IPS DF 19.7 (cell line): ENCODE results near the gene ANKRD44.
A peak's percentile ranks its signal among the peaks of the same experiment; 100 is the strongest.
"Not testable (repeated sequence)": the region's sequence is repeated elsewhere in the genome, so short reads cannot be mapped to it uniquely, and the experiment has no call there.

Source experiments
- DNase-seq: peaks from one replicate; pipeline ENCODE4 v3.0.0-alpha.2; 2013; ENCODE audit warnings: low read depth, low spot score

The ANKRD44 gene

DNA sequence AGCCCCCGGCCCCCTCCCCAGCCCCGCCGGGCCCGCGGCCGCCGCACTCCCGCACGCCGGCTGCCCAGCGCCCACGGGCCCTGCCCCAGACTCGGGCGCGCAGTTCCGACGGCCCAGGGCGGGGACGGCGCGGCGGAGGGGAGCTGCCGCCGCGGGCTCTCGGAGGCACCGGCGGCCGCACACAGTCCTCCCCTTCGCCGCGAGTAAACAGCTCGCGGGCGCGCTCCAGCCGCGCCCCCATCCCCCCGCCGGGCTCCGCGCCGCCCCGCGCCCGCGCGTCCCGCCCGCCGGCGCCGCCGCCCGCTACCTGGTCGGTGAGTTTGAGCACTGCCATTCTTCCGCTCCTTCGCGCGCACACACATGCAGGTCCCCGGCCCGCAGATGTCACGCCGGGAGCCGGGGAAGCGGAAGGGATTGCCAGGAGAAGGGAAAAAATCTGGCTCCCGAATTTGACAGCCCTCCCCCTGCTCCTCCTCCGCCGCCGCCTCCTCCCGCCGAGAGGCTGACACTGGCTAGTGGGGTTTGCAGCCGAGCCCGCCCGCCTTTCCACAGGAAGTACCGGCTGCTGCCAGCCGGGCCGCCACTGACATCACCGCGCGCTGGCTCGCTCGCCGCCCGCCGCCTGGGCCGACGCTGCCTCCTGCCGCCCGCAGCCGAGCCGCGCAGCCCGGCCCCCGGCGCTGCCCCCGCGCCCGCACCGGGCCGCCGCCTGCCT, at the start of gene ANKRD44:
ANKRD44 (minus strand) TSS at position 510 of the 715 bp plus-strand sequence; CDS start at position 334, 176 bp downstream.
- DNase-seq: no peak

DNA sequence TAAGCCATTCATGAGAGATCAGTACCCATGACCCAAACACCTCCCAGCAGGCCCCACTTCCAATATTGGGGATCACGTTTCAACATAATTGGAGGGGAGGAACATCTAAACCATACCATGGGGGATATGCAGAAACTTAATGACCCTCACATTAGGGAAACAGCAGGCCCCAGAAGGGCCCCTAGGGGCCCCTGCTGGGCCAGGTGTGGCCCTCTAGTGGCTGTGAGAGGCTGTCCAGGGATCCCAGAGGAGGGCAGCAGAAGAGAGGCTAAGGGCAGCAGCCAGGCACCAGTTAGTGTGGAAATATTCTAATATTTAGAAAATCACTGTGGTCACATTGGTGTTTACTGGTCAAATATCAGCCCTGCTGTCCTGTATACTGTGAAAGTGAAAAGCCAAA, 49.3 kb upstream of the ANKRD44 start:
- DNase-seq: no peak

DNA sequence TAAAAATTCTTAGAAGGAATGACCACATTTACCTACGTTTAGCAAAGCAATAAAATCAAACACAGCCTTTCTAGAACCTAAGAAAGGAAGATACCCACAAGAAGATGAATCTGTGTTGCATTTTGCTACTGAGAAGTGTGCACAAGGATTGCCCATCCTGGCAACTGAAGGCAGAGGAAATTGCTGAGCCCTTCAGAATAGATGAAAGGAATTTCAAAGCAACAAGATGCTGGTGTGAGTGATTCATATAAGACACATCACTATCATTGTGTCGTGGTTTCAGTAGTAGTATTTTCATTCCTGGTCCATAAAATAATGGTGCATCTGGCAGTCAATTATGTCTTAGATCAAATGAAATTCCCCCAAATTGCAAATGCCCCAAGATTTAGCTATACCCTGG, 48.4 kb upstream of the ANKRD44 start:
- no peak for DNase-seq

DNA sequence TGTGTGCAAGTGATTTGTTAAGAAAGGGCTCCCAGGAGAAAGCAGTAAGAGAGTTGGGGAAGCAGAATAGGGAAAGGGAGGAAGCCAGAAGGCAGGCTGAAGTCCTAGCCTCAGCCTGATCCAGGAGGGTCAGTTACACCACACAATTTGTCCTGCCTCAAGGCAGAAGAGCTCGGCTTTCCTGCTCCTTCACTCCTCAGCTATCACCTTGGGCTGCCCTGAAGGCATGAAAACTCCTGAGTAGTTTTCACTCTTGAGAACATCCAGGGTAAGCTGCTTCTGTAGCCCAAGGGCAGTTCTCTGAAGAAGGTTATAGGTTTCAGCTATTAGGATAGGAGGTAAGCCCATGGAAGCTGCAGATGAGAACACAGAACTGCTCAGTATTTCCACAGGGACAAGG, 47.4 kb upstream of the ANKRD44 start:
- DNase-seq: no peak

DNA sequence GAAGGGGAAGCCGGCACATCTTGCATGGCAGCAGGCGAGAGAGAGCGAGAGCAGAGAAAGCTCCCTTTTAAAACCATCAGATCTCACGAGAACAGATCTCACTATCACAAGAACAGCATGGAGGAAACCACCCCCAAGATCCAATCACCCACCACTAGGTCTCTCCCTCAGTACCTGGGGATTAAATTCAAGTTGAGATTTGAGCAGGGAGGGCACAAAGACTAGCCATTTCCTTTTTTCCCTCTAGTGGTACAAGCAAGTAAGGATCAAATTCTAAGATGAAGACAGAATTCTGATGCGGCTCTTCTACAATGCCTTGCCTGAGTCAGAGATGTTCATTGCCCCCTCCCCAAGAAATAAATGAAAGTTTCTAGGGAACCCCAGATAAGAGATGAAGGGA, 45.6 kb upstream of the ANKRD44 start:
- peak; percentile 25 for DNase-seq

DNA sequence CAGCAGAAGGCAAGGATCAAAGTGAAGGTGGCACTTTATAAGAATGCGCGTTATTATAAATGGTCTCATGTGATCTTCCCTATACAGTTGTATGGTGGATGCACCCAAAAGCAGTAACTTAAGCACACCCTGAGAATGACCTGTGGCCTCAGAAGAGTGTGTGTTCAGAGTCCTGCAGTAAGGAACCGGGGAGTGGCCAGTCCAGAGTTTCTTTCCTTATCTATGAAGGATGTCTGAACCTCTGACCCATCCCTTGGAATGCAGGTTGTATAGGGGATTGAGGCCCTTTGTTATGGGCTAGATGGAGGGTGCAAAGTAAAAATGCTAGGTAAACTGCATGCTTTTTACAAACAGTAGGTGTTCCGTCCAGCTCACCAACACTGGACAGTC, 43.6 kb upstream of the ANKRD44 start:
- no peak for DNase-seq

DNA sequence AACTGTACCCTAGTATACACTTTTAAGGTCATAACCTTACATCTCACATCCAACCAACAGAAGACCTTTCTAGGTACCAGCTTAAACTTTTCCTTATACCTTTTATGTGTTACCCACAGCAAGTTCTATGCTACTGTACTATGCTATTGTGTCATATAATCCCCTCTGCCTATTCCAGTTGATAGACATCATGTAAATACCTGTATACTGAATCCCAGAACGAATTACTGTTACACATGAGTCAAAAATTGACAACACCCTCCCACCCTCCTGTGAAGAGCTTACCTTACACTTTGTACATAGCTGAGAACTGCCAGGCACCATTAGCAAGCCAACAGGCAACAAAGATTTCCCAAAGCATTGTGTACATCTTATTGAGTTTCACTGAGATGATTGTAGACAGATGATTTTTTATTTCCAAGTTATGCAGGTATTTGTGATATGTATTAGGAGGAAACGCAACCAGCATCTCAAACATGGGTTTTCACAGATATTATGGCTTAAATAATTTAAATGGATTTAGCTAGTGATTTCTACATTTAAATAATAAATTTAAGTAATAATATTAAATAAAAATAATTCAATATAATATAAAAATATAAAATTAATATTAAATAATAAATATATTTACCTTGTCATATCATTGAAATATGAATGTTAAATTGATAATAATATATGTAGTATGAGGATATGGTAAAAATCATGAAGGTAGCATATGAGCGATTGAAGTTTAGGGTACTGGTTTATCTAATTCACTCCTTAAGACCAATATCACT, 43.0 kb upstream of the ANKRD44 start:
- no peak for DNase-seq

DNA sequence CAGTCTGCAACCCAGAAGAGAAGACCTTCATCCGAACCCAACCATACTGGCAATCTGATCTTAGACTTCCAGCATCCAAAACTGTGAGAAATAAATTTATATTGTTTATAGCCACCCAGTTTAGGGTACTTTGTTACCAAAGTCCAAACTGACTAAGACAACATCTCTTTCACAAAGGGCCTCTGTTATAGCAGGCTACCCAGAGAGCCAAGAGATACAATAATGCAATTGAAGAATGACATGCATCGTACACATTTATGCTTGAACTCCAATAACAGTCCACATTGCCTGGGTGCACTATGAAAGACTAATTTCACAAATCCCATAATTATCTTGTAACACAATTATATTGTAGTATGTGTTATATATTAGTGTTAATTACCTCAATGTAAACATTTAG, 39.1 kb upstream of the ANKRD44 start:
- no peak for DNase-seq

DNA sequence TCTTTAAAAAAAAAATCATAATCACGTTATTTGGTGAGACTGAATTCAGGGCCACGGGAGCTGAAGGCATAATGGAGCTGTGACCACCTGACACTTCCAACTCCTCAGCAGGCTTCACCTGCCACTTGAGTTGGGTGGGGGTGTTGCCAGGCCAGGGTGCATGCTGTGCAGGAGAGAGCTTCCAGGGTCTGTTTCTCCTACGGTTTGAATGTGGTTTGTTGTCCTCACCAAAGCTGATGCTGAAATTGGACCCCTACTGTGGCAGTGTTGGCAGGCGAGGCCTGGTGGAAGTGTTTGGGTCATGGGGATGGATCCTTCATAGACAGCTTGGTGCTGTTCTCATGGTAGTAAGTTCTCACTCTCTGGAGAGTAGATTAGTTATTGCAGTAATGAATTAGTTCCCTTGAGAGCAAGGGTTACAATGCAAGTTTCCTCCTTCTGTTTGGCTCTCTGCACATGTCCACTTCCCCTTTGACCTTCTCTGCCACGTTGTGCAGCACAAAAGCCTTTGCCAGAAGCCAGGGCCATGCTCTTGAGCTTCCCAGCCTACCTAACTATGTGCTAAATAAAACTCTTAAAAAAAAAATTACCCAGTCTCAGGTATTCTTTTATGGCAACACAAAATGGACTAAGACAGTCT, 38.3 kb upstream of the ANKRD44 start:
- no peak for DNase-seq

DNA sequence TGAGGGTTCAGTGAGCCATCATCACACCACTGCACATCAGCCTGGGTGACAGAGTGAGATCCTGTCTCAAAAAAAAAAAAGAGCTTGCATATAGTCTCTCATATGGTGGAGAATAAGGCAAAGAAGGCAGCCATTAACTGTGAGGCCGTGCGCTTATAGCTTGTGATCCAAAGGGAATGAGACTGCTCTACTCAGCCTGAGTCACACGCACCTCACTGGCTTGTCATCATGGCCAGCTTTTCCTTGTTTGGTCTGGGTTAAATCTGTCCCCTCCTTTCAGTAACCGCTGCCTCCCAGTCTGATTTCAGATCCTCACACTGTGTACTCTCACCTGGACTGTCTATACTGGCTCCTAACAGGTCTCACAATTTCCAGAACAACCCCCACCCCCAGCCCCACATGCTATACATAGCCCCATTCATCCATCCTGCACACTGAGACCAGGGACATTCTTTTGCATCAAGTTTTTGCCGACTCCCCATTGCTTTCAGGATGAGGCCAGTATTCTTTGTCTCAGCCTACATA, 35.3 kb upstream of the ANKRD44 start:
- DNase-seq: no peak

DNA sequence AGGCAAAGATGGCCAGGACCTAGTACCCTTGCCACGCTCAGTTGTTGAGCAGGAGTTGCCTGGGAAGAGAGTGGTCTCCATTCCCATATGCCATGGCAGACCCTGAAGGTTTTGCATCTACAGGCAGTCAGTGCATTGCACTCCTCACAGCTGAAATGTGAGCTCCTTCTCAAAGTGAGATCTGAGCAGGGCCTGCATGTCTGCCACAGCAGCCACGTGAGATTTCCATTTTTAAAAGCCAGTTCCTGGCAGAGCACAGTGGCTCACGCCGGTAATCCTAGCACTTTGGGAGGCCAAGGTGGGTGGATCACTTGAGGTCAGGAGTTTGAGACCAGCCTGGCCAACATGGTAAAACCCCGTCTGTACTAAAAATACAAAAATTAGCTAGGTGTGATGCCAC, 33.4 kb upstream of the ANKRD44 start:
- DNase-seq: not testable (repeated sequence)

DNA sequence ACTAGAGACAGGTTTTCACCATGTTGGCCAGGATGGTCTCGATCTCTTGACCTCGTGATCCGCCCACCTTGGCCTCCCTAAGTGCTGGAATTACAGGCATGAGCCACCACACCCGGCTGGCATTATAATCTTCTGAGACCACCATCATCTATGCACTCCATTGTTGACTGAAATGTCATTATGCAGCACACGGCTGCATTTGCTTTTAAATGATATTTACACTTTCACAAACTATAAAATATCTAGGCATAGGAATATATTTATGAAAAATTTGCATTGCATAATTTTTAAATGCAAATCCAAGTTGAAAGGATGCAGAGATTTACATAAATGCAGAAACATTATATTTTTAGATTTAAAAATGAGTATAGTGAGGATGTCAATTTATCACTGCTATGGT, 30.0 kb upstream of the ANKRD44 start:
- DNase-seq: no peak

DNA sequence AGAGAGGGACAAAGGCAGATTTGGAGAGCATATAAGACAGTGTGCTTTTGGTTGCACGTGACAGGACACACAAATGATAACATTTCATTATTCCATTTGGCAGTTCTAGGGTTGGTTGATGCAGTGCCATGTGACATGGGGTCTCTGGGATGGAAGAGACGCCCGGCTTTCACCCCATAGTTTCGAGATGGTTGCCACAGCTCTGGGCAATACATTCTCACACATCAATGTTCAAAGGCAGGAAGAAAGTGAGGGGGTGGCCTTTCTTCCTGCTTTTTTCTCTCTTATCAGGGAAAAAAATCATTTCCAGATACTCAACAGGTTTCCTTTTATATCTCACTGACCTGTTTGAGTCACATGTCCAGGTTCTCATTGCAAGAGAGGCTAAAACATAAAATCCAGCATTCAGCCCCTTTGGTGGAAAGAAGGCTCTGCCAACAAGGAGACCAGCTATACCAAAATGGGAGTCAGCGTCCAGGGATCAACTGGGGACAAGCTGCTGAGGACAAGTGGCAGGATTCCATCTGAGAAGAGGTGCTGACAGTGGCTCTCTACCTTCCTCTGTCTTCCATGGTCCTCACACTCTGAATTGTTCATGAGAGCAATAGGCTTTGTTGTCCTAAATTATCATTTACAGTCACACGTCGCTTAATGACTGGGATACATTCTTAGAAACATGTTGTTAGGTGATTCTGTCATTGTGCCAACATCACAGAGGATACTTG, 29.1 kb upstream of the ANKRD44 start:
- no peak for DNase-seq

DNA sequence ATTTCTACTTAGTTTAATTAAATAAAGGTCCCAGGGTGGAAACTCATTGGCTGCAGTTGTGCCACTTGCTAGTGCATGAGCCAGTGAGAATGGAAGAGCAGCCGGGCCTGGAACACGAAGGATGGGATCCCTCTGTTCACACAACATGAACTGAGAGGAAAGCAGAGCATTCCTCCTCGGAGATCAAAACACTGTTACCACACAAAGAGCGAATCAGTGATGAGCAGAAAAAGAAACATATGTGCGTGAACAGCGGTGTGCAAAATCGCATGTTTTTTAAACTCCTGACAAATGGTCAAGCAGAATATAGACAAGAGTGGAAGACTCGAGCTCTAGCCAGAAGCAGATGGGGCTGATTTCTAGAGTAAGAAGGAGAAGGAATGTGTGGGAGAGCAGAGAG, 28.4 kb upstream of the ANKRD44 start:
- no peak for DNase-seq

DNA sequence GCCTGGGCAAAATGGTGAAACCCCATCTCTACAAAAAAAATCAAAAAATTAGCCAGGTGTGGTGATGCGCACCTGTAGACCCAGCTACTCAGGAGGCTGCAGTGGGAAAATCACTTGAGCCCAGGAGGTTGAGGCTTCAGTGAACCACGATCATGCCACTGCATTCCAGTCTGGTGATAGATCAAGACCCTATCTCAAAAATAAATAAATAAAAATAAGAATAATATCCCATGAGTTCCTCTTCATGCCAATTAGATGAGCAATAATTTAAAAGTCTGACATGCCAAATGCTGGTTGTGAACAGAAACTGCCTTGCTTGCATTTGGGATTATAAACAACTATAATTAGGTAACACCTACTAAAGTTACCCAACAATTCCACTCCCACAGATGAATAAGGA, 22.1 kb upstream of the ANKRD44 start:
- no peak for DNase-seq

DNA sequence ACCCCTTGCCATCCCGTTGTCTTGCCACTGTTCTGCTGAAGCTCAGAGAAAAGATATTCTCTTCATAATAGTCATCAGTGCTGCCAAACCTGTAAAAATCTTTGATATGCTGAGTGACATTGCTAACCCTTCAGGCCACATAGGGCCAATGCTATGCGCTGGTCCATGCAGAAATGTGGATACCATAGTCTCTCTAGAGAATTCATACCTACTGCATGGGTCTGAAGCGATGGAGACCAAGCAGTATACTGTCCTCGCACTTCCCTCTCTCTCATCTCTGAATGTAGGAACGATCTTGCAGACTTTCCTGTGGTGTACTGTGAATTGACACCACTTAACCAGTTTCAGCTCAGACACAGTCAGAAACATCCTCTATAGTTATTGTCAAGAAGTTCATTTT, 17.9 kb upstream of the ANKRD44 start:
- DNase-seq: no peak

DNA sequence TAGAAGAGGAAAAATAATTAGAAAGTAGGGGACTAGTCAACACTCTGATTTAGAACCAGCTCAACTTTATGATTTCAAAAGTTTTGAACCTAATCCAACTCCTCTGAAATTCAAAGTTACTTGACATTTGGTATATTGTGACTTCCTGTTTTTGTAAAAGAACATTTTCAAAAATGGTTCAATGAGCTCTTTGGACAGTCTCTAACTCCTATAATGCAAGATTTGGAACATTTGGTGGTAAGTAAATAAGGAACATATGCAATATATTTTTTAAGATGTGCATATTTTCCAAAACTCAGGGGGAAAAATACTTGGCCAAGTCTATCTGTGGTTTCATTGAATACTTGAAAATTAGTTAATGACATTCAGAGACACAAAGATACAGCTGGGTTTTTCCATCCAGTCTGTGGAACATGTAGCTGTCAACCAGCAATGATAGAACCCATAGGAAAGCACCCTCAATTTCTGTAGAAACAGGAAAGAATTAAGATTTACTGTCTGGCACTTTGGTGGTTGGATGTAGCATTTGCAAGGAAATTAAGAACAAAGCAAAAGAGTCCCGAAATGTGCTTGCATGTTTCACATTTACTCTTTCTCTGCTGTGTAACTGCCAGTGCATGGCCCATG, 17.0 kb upstream of the ANKRD44 start:
- DNase-seq: no peak

DNA sequence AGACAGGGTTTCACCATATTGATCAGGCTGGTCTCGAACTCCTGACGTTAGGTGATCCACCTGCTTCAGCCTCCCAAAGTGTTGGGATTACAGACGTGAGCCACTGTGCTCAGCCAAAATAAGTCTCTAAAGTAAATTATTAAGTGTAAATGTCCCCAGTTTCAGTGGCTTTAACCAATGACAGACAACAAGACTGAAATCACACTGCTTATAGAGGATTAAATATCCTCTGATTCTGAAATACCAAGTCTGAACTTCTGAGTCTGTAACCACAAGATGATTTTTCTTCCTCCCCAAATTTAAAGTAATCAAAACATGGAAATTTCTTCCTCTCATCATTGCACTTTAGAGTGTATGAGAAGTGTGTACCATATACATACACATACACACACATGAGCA, 16.5 kb upstream of the ANKRD44 start:
- DNase-seq: no peak

DNA sequence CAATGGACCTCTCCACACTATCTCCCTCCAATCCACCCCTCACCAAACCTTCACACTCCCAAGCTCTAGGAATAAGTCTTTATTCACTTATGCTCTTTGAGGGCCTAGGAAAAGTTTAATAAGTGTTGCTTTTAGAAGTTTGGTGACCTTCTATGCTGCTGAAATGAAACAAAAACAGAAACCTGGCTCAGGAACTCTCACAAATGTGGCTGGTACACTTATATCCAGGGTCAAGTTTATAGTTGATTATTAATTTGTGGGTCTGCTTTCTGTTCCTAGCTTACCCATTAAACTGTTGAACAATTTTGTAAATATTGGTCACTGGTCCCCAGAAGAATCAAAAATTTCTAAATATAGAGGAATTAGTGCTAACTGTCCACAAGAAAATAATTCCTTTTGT, 14.2 kb upstream of the ANKRD44 start:
- DNase-seq: no peak

DNA sequence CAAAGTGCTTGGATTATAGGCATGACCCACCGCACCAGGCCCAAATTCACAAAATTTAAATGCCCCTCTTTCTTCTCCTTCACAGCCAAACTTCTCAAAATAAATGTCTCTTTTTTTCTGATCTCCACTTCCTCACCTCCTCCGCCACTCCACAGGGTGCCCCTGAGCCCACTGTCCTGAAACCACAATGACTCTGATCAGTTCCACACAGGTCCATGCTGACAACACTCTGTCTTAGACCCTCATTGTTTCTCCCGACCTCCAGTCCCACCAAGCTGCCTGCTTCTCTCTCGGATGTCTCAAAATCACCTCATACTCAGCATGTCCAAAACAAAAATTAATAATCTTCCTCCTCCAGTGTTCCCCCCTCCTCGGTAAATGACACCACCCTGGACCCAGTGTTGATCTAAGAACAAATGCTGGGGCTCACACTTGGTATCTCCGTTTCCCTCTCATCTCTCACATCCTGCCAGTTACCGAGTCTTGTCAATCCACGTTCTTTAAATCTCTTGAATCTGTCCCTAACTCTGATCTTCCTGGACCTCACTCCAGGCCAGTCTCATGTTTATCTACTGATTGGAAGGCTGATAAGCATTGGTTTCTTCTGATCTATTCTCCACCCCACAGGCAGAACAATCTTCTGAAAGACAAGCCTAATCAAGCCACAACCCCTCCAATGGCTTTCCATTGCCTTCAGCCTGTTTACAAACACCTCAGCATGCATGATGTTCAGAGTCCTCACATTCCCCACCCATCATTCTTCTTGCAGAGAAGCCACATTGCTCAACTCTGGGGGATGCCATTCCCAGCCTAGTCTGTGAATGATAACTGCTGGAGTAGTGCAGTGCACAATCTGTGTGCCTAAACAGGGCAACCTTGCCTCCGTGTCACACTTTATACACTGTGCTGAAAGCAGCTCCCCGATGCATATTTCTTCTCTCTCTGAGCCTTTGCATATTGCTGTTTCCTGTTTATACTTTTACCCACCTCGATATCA, 12.4 kb upstream of the ANKRD44 start:
- DNase-seq: no peak
